Sigmoid colon (tissue), 7 donors: ENCODE measurements around the gene POLR3H. TPM values are rescaled to one million over a fixed set of nuclear protein-coding genes. Genes with fewer than 3 reads are reported as not detected.

Experiments used
- DNase-seq: peaks from one replicate; pipeline ENCODE4 v3.0.0-alpha.2; 2019
- H3K27ac ChIP-seq, 4 donors: fragments of 200-600 bp; sonication (generic); one replicate each; pipeline ENCODE4 v1.5.1; 2016 to 2019; ENCODE audit warnings: mild to moderate bottlenecking in 1 of 4
- H3K27me3 ChIP-seq, 3 donors: fragments of 200-600 bp; sonication (generic); one replicate each; pipeline ENCODE4 v1.5.1; 2019; ENCODE audit warnings: mild to moderate bottlenecking in 1 of 3
- H3K36me3 ChIP-seq, 4 donors: fragments of 200-600 bp; sonication (generic); one replicate each; pipeline ENCODE4 v1.5.1; 2016 to 2019
- H3K4me1 ChIP-seq, 4 donors: fragments of 200-600 bp; sonication (generic); one replicate each; pipeline ENCODE4 v1.5.1; 2017 to 2019
- H3K4me3 ChIP-seq, 4 donors: fragments of 200-600 bp; sonication (generic); one replicate each; pipeline ENCODE4 v1.5.1; 2017 to 2019; ENCODE audit warnings: mild to moderate bottlenecking in 2 of 4, moderate library complexity in 1 of 4
- H3K9me3 ChIP-seq, 4 donors: fragments of 200-600 bp in 3 of 4; sonication (generic) in 3 of 4; one replicate each; pipeline versions ENCODE4 v1.5.1 to v1.6.1; 2013 to 2019
- EP300 ChIP-seq, 4 donors: sonication (generic); formaldehyde crosslinking; IDR thresholded peaks; one replicate each; pipeline ENCODE4 v1.6.1; 2017; ENCODE audit warnings: antibody characterized with exemption in 4 of 4
- POLR2A ChIP-seq, 2 donors: fragments of 450-650 bp; IDR thresholded peaks; one replicate each; pipeline ENCODE4 v1.6.1; 2016; ENCODE audit warnings: antibody characterized with exemption in 2 of 2, mild to moderate bottlenecking in 2 of 2, moderate library complexity in 2 of 2
- POLR2AphosphoS5 ChIP-seq, 4 donors: sonication (generic); formaldehyde crosslinking; IDR thresholded peaks; one replicate each; pipeline ENCODE4 v1.6.1; 2017; ENCODE audit warnings: antibody characterized with exemption in 4 of 4
- WGBS, 2 donors: extraction: QIAGEN DNeasy Blood & Tissue Kit; methylation state at CpG; one replicate each; pipeline ENCODE4 v1.1.7; 2013; 5-methylcytosine and 5-hydroxymethylcytosine counted together
- intact Hi-C: fragments of 100-400 bp; cut with DNase I; formaldehyde crosslinking; loops from one replicate; pipeline ENCODE4 v1.15.1; 2023
- polyA plus RNA-seq, 3 donors: library from polyadenylated mRNA; stranded (reverse); fragments of 200-250 nt; gene quantifications; one replicate each; pipeline ENCODE4 v1.2.3, GENCODE V29; 2013
- total RNA-seq, 4 donors: library from RNA; depleted of rRNA; stranded (reverse); fragments of >200 nt; gene quantifications; one replicate each; pipeline ENCODE4 v1.1.0, GENCODE V29; 2016
- TF ChIP-seq, protein P1 (sequence below), 4 experiments: fragments of 450-650 bp in 3 of 4; fragments of 200-600 bp in 1 of 4; IDR thresholded peaks; one replicate each; pipeline ENCODE4 v1.5.1; 2016 to 2019; ENCODE audit warnings: antibody characterized with exemption in 4 of 4, mild to moderate bottlenecking in 3 of 4, moderate library complexity in 2 of 4
- donor health status: healthy with polysubstance abuse.
- donor health status: Bipolar disorder and iron deficiency.
- donor health status: healthy.

Gene POLR3H
- total and polyA plus RNA-seq, 7 donors: 4.6 to 19.7 (median 10.5) TPM

DNA sequence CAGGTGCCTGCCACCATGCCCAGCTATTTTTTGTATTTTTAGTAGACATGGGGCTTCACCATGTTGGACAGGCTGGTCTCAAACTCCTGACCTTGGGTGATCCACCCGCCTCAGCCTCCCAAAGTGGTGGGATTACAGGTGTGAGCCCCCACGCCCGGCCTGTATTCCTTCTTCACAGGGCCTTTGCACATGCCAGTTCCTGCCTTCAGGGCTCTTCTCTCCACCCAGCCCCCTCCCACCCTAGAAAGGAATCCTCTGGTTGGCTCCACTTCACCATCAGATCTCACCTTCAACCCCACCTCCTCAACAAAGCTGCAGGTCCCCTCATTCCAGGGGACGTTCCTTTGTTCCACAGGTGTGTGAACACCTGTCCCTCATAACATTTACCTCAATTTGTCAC lies 2.0 kb downstream of the POLR3H start:
- 91 to 95% methylated on average over 4 of the region's 4 CpGs for WGBS, 2 donors
- intact Hi-C loops: no loop called here
- H3K4me1 ChIP-seq: peaks cover 0 to 30% (median 28%) of the 10 kb centered on the region in 4 donors

DNA sequence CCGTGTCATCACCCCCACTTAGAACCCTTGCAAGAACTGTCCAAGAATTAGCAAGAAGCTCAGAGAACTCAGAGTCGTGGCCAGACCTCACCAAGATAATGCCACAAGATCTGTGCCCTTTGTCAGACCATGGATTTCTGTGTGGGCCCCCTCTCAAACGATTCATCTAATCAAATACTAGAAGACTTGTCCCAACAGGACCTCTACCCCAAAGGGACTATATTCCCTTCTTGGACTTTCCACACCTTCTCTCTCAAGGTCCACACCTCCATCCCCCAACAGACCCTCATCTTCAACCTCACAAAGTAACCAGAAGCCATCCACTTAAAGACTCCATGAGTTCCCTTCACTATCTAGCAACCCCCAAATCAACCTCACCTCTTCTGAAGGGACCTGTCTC lies 2.8 kb downstream of the POLR3H start:
- H3K4me1 ChIP-seq: peaks cover 0 to 30% (median 28%) of the 10 kb centered on the region in 4 donors
- no peak for TF ChIP-seq POLR2AphosphoS5 (IDR thresholded peaks at IDR 0.05)
- TF ChIP-seq EP300 (IDR thresholded peaks at IDR 0.05): no peak
- no peak for TF ChIP-seq POLR2A (IDR thresholded peaks at IDR 0.05)
- TF ChIP-seq, protein P1, sequence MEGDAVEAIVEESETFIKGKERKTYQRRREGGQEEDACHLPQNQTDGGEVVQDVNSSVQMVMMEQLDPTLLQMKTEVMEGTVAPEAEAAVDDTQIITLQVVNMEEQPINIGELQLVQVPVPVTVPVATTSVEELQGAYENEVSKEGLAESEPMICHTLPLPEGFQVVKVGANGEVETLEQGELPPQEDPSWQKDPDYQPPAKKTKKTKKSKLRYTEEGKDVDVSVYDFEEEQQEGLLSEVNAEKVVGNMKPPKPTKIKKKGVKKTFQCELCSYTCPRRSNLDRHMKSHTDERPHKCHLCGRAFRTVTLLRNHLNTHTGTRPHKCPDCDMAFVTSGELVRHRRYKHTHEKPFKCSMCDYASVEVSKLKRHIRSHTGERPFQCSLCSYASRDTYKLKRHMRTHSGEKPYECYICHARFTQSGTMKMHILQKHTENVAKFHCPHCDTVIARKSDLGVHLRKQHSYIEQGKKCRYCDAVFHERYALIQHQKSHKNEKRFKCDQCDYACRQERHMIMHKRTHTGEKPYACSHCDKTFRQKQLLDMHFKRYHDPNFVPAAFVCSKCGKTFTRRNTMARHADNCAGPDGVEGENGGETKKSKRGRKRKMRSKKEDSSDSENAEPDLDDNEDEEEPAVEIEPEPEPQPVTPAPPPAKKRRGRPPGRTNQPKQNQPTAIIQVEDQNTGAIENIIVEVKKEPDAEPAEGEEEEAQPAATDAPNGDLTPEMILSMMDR (IDR thresholded peaks at IDR 0.05): no peak
- intact Hi-C loops: no loop called here
- H3K27ac ChIP-seq: no peak overlapping the region
- DNase-seq: no peak
- H3K4me3 ChIP-seq: no peak overlapping the region
- H3K36me3 ChIP-seq: peaks cover 0 to 12% (median 0%) of the 10 kb centered on the region in 4 donors
- WGBS, 2 donors: 77 to 84% methylated on average over 3 of the region's 3 CpGs
- no peaks in the 10 kb centered on the region for H3K27me3 ChIP-seq
- no peaks in the 10 kb centered on the region for H3K9me3 ChIP-seq

More for the DNA sequence above, 2.0 kb downstream of the POLR3H start:
- Histone ChIP-seq H3K9me3 (no peaks in the 10 kb centered on the region), H3K27me3 (no peaks in the 10 kb centered on the region), H3K27ac (peak overlapping the region in 1 of 4 donors; percentile 93), H3K36me3 (peaks cover 0 to 12% (median 0%) of the 10 kb centered on the region in 4 donors), H3K4me3 (no peak overlapping the region)
- no peak for DNase-seq
- no peak for TF ChIP-seq EP300 (IDR thresholded peaks at IDR 0.05)
- TF ChIP-seq POLR2AphosphoS5 (IDR thresholded peaks at IDR 0.05): no peak
- TF ChIP-seq, protein P1 (IDR thresholded peaks at IDR 0.05): no peak
- TF ChIP-seq POLR2A (IDR thresholded peaks at IDR 0.05): no peak

DNA sequence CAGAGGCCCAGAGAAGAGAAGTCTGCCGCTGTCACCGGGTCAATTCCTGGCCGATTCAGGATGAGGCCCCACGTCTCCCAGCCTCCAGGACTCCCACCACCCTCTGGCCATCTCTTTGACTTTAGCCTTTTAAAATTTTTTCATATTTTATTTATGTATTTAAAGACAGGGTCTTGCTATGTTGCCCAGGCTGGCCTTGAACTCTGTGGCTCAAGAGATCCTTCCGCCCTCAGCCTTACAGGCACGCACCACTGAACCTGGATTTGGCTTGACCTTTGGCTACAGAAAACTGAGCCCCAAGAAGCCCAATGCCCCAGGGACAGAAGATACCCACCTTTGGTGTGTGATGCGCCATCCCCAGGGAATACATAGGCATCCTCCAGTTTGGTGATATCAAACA lies 3.9 kb downstream of the POLR3H start:
- H3K4me3 ChIP-seq: no peak overlapping the region
- 95 to 97% methylated on average over 7 of the region's 7 CpGs for WGBS, 2 donors
- no peak for DNase-seq
- intact Hi-C loops: no loop called here
- no peaks in the 10 kb centered on the region for H3K27me3 ChIP-seq
- H3K36me3 ChIP-seq: peaks cover 0 to 12% (median 0%) of the 10 kb centered on the region in 4 donors
- no peaks in the 10 kb centered on the region for H3K9me3 ChIP-seq
- H3K4me1 ChIP-seq: peaks cover 0 to 30% (median 27%) of the 10 kb centered on the region in 4 donors
- peak overlapping the region in 1 of 4 donors; percentile 24 for H3K27ac ChIP-seq
- TF ChIP-seq, protein P1 (IDR thresholded peaks at IDR 0.05): no peak
- TF ChIP-seq POLR2AphosphoS5 (IDR thresholded peaks at IDR 0.05): no peak
- TF ChIP-seq EP300 (IDR thresholded peaks at IDR 0.05): no peak

DNA sequence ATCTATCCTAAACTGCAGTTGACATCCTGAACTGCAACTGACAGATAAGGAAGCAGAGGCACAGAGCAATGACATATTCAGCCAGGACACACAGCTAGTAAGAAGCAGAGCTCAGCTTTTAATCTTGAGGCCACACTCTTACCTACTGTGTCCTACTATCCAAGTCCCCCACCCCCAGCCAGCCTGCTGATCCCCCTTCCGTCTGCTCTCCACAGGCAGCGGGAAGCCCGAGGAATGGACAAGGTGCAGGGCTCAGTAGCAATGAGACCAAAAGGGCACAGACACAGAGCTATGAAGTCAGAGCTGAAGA lies 4.3 kb downstream of the POLR3H start:
- Histone ChIP-seq H3K4me3 (no peak overlapping the region), H3K4me1 (peaks cover 0 to 28% (median 24%) of the 10 kb centered on the region in 4 donors), H3K27ac (peak overlapping the region in 3 of 4 donors; percentile 24 to 66 (median 51)), H3K9me3 (no peaks in the 10 kb centered on the region), H3K27me3 (no peaks in the 10 kb centered on the region), H3K36me3 (peaks cover 0 to 12% (median 0%) of the 10 kb centered on the region in 4 donors)
- WGBS, 2 donors: 83 to 93% methylated on average over 3 of the region's 3 CpGs
- TF ChIP-seq POLR2A (IDR thresholded peaks at IDR 0.05) (no peak), EP300 (IDR thresholded peaks at IDR 0.05) (no peak), POLR2AphosphoS5 (IDR thresholded peaks at IDR 0.05) (no peak)
- TF ChIP-seq, protein P1 (IDR thresholded peaks at IDR 0.05): no peak
- no peak for DNase-seq
- intact Hi-C loops: no loop called here
